ENCODE results near the gene DSCAML1.
A peak's percentile ranks its signal among the peaks of the same experiment; 100 is the strongest.

The DSCAML1 gene

GRCh38 chr11:117604336-117604995, 192.6 kb downstream of the DSCAML1 start:
- DNase-seq = no peak

DNA sequence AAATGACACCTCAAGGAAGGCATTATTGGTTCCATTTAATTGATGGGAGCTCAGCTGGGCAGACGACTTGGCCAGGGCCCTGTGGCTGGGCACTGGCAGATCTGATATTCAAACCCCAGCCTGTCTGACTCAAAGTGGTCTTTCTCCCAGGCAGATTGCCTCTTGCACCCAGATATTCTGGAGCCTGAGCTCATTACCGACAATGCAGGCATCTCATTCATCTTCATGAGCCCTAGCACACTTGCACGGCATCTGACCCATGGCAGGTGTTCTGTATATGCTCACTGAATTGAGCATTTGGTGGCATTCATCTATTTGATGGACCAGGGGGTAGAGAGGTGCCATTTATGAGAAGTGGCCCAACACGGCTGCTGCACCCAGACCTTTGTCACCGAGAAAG, 193.1 kb downstream of the DSCAML1 start:
- DNase-seq = no peak

DNA sequence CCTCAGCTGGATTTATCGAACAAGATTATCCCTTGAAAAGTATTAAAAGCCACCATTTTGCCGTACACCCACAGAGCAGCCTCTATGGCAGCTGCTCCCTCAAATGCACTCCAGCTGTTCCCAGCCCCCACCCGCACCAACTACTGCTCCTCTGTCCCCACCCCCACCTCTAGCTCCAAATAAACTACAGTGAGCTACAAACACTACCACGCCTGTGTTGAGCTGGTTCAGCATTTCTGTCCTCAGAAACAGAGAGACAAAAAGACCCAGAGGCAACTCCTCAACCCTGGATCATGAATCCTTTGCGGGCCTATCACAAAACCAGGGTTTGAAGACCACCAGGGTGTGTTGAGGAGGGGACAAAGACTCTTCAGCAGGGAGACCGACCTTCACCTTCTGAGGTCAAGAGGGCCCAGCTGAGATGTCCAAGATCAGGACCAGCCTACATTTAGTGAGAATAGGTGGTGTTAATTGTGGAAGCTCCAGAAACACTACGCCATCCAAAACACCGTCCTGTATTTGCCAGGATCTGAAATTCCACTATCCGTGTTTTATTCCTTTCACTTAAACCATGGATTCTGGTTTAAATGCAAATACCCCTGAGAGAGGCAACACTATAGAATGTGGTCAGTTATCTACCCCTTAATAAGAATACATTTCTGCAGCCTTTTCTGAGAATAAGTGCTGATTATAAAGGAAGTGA, 195.9 kb downstream of the DSCAML1 start:
- DNase-seq = no peak

- DNase-seq = peak in 2 of 3 donors; percentile 5 to 16
Measured at GRCh38 chr11:117600234-117600783, 196.7 kb downstream of the DSCAML1 start.

DNA sequence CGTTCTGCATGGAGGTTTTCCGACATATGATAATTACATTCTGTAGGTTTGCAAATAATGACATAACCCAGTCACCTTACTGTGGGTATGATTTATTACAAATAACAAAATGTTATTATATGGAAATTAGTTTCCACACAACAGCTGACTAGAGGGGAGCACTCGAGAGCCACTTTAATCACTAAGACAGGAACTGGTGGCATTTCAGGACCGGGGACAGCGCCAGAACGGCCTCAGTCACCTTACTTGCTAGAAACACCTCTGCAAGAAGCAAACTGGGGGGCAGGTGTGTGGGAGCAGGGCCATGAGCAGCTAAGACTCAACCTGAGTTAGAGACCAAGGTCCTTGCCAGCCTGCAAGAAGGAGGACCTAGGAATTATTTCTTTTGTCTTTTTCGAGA, 199.9 kb downstream of the DSCAML1 start:
- DNase-seq = peak in 2 of 3 donors; percentile 43 to 60

DNA sequence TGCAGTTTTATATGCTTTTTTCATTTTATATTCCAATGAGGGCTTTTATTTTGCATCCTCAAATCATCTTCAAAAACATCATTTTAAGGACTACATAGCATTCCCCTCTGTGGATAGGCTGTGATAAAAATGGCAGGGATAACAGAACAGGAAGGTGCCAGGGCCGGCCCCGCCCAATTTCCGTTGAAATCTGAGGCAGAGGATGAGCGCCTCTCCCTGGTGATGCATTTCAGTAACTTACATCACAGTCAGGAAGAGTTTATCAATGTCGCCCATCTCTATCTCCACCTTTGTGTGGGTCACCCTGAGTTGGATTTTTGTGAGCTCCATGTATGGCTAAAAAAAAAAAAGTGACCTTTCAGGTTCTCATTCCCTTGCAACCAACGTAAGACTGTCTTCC, 201.6 kb downstream of the DSCAML1 start:
- peak in 2 of 3 donors; percentile 11 to 12 for DNase-seq

- DNase-seq = no peak
Measured at GRCh38 chr11:117594721-117595120, 202.3 kb downstream of the DSCAML1 start.

DNA sequence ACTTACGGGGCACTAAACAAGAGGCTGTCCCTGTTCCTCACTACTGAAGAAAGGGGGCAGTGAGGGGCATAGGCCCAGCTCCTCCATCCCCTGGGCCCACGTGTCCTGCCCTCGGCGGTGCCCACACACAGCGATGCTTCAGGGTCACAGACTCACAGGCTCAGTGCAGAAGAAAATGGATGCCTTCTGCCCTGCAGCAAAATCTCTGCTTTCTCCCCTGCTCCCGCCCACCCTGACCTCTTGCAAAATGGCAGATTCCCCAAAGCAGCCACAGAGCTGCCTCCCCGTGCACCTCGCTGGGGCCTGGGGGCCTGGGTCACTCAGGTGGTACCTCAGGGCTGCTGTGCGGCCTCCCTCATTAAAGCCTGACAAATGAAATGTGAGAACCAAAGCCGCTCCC, 204.0 kb downstream of the DSCAML1 start:
- no peak for DNase-seq

DNA sequence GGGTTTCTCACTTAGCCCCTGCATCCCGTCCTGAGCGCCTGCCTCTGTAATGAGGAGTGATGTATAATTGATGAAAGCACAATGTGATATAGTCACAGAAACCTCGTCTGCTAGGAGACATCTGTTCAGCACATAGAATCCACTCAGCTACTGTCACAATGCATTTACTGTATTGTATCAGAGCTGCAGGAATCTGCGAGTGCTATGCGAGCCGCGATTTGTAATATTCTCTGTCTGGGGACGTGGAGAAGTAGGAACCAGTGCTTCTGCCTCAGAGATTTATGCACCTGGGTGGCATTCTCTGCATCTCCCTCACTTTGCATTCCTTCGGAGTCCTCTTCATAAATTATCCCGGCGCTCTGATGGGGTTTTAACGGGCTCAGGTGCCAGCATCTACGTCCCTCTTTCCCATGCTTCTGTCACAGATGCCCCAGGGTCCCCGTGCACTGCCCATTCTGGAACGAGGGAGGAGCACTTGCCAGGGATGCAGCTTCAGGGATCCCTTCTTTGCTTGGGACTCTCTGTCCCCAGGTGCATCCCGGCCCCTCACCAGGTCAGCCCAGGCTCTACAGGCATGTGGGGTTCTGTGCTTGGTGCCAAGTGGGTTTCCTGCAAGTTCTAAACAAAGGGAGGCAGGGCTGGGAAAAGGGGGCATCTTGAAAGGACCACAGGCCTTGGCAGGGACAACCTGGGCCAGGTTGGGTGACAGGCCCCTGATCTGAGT, 205.5 kb downstream of the DSCAML1 start:
- no peak for DNase-seq

DNA sequence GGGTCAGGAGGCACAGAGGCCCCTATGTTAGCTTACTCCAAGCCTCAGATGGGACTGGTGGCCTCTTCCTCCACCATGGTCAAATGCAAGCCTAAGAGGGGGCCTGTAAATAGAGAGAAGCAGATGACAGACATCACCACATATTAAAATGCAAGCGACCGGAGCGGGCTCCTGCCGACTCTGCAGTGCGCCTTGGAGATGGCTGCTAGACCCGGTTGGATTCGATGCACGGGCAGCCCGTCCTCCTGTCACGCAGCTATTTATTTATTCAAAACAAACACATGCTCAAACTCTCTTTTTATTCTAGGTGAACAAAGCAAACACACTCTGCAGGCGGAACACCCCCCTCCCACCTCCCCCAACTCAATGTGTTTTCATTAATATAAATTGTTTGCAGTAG, 208.0 kb downstream of the DSCAML1 start:
- no peak for DNase-seq

- DNase-seq = no peak
Measured at GRCh38 chr11:117588166-117588810, 208.7 kb downstream of the DSCAML1 start.

DNA sequence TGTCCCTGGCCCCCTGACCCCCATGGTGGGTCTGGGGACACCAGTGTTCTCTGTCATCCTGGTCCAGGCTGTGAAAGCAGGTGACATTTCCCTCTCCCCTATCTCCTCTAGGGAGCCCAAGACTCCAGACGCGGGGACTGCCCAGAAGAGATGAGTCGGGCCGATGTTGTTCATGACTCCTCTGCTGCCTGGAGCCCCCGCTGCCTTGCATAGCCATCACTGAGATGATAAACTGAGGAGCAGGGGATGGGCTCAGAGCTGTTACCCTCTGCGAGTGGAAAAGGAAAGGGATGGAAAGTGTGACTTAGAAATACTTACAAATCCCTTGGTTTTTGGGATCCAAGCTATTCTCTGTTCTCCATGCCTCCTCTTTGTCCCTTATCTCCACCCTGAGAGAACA, 209.6 kb downstream of the DSCAML1 start:
- DNase-seq = no peak

DNA sequence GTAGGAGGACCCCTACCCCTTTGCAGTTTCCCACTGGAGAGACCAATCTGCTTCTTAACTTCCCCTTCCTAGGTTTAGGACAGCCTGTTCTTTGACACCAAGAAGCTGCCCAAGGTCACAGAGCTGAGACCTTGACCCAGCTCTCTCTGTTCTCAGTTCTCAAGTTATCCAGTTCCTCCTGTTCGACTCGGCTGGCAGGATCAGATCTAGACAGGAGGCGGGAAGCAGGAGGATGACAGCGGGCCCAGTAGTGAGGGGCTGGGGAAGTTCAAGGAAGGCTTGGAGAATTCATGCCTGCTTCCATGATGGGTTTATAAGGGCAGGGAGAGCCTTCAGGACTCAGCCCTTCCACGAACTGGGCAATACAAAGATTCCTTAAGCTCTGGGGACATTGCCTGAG, 210.6 kb downstream of the DSCAML1 start:
- DNase-seq = no peak

DNA sequence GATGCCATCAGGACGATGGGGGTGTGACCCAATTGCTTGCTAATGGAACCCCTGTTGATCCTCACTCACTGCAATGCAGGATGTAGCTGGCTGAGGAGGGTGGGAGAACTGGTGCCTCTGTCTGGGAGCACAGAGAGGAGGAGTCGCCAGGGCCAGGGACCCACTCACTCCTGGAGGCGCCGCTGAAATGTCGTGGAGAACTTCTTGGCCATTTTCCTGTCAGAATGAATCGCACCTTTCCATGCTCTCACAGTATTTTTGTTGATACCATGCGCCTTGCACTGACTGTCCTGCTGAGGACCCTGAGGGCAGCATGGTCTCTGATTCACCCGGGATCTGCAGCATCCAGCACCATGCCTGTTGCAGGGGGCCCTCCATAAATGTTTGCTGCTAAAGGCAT, 211.4 kb downstream of the DSCAML1 start:
- no peak for DNase-seq

DNA sequence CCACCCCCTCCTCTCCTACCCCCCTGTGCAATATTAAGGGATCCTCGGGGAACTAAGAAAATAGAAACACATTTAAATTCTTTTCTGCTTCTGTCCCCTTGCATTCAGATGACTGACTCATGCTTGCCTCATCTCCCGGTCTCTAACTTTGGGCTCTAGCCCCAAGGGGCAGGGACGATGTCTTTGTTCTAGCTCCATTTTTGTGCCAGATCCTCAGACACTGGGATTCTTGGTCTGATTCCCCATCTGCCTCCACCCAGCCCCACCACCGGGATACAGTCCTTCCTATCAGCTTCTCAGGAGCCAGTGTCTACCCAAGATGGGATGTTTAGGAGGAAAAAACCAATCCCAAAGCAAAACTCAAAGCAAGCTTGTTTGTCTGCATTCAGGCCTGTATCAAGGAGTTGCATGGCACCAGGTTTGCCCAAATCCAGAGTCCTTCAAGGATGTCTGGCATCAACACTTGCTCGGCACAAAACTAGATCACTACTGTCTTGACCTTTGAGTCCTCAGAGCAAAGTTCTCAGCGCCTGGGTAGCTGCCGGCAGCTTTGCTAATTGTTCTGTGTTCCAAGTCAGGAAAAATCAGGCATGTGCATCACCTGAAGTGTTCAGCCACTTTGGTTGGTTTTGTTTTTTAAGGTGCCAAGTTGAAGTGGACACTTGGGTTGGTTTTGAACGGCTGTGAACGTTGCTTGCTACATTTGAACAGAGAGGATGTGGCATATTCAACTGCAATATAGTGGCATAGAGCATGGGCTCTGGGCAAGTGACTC, 212.8 kb downstream of the DSCAML1 start:
- DNase-seq = no peak

- no peak for DNase-seq
Measured at GRCh38 chr11:117583063-117583801, 213.8 kb downstream of the DSCAML1 start.

DNA sequence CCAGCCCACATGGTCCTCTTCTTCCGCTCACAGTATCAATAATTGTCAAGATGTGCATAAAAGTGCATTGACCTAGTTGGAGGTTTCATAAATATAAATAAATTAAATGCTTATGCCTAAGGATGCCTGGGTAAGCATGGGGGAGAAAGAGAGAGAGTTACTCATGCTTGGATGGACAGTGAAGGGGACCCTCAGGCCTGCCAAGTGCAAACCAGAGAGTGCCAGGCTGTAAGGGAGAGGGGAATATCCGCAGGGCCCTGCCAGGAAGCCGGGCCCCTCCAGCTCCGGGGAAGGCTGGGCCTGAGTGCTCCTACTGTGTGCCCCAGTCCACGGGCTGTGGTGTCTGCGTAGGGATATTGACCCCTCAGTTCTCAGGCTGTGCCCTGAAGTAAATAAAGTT, 214.6 kb downstream of the DSCAML1 start:
- no peak for DNase-seq

DNA sequence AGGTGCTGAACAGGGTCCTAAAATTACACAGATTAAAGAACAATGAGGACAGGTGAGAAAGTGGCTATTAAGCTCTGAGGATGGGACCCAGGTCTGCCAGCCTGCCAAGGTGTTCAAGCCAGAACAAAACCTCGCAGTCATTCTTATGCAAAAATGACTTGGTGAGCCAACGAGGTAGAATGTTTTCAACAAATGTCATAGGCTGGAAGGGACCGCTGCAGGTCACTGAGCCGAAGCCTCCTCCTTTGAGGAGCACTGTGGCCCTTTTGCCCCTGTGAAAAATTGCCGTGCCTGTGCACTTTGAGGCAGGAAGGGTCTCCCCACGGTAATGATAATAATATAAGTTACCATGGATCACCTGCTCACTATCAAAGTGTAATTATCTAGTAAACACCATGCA, 216.2 kb downstream of the DSCAML1 start:
- no peak for DNase-seq

- DNase-seq = peak; percentile 74 to 76 (median 74)
Measured at GRCh38 chr11:117579161-117579560, 217.9 kb downstream of the DSCAML1 start.

GRCh38 chr11:117575856-117576255, 221.2 kb downstream of the DSCAML1 start:
- DNase-seq = no peak

DNA sequence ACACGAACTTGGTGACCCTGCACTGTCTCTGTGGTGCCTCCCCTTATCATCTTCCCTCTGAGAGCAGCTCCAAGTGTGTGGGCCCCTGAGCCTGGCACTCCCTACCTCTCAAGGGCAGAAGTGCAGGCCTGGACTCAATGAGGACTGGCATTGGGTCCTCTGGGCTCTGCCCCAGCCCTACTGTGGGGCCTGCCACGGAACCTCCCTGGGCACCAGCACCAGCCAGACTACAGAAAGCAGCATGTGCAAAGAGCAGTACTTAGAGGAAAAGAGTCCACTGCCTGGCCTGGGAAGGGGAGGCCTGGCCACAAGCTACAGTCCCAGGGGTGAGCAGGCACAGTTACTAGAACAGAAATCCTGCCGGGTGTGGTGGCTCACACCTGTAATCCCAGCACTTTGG, 222.5 kb downstream of the DSCAML1 start:
- DNase-seq = no peak

DNA sequence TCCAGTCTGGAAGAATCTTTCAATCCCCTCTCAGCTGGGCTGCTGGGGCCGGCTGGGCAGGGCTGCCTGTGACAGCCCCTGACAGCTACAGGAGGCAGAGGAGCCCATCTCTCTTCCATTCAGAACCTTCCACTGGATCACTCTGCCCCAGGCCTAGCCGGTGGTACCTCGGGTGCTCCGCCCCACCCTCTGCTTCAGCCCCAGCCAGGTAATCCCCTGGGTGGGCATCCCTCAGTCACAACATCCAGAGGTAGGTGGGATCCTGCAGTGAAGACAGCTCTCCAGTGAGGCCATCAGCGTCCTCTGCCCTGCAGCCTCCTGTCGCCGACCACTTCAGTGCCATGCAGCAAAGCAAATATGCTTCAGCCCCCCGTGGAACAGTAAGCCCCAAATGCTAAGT, 223.7 kb downstream of the DSCAML1 start:
- no peak for DNase-seq

All from suppressor macrophage treated with lipopolysaccharide for 1 hour (primary cell).